PC-3 (cell line): Measurements from ENCODE around the gene NTM. TPM values are rescaled to one million over a fixed set of nuclear protein-coding genes. Genes with fewer than 3 reads are reported as not detected.

Experiments
- ATAC-seq: fragments of 200-7000 bp; cut with Tn5 transposase; 2 replicates; pipeline ENCODE4 v1.9.1; 2020; ENCODE audit warnings: mild to moderate bottlenecking, moderate library complexity
- BruUV-seq: library from RNA; stranded (reverse); fragments of 400-500 nt; replicated peaks from 2 replicates; lab custom pipeline; 2021; lab: Mats Ljungman, UMichigan
- CTCF ChIA-PET: fragments of 300-600 bp; sonication (Branson Sonifier 250); formaldehyde crosslinking; loops from one replicate; lab custom pipeline; 2022; ENCODE audit warnings: antibody characterized with exemption; lab: Charles Lee
- POLR2A ChIA-PET: fragments of 300-600 bp; sonication (Branson Sonifier 250); formaldehyde crosslinking; loops from one replicate; lab custom pipeline; 2022; ENCODE audit warnings: antibody characterized with exemption; ENCODE audit not compliant: unreplicated experiment; lab: Charles Lee
- DNase-seq: peaks from one replicate; pipeline ENCODE4 v3.0.0-alpha.2; 2015
- H2AFZ ChIP-seq: fragments of 300-600 bp; sonication (generic); 2 replicates; pipeline ENCODE4 v1.6.0; 2016; ENCODE audit warnings: antibody characterized with exemption, low read length
- H3F3A ChIP-seq: fragments of 300-600 bp; sonication (generic); one replicate; pipeline ENCODE4 v1.6.0; 2017; ENCODE audit warnings: antibody characterized with exemption, low read length, control low read depth, mild to moderate bottlenecking; ENCODE audit not compliant: unreplicated experiment
- H3K27ac ChIP-seq: fragments of 300-600 bp; sonication (generic); 2 replicates; pipeline ENCODE4 v1.5.1; 2016; ENCODE audit warnings: mild to moderate bottlenecking, low read length
- H3K27me3 ChIP-seq: fragments of 300-600 bp; sonication (generic); 2 replicates; pipeline ENCODE4 v1.6.1; 2016; ENCODE audit warnings: low read length, mixed read lengths
- H3K36me3 ChIP-seq: fragments of 300-600 bp; sonication (generic); 2 replicates; pipeline ENCODE4 v1.6.1; 2016; ENCODE audit warnings: low read depth, mixed run types, low read length, mixed read lengths
- H3K4me1 ChIP-seq: fragments of 300-600 bp; sonication (generic); 2 replicates; pipeline ENCODE4 v1.5.1; 2016; ENCODE audit warnings: low read length; ENCODE audit not compliant: insufficient read depth
- H3K4me2 ChIP-seq: fragments of 300-600 bp; sonication (generic); 2 replicates; pipeline ENCODE4 v1.6.0; 2016; ENCODE audit warnings: low read length
- H3K4me3 ChIP-seq: fragments of 300-600 bp; sonication (generic); 2 replicates; pipeline ENCODE4 v1.5.1; 2016; ENCODE audit warnings: mild to moderate bottlenecking, low read length, mixed read lengths
- H3K79me2 ChIP-seq: fragments of 300-600 bp; sonication (generic); 2 replicates; pipeline ENCODE4 v1.6.1; 2017; ENCODE audit warnings: low read length, mixed read lengths
- H3K9ac ChIP-seq: fragments of 300-600 bp; sonication (generic); 2 replicates; pipeline ENCODE4 v1.6.0; 2016; ENCODE audit warnings: mild to moderate bottlenecking, low read length
- H3K9me2 ChIP-seq: fragments of 300-600 bp; sonication (generic); replicated peaks from 2 replicates; pipeline ENCODE4 v1.6.1; 2016; ENCODE audit warnings: mixed run types, low read length, mixed read lengths
- H3K9me3 ChIP-seq: fragments of 300-600 bp; sonication (generic); 2 replicates; pipeline ENCODE4 v1.6.1; 2016; ENCODE audit warnings: low read length, mixed read lengths
- H4K20me1 ChIP-seq: fragments of 300-600 bp; sonication (generic); 2 replicates; pipeline ENCODE4 v1.6.1; 2016; ENCODE audit warnings: low read length, mixed read lengths
- CTCF ChIP-seq: fragments of 300-600 bp; sonication (generic); conservative IDR thresholded peaks from 2 replicates; pipeline ENCODE4 v1.5.1; 2017; ENCODE audit warnings: antibody characterized with exemption, low read depth, mild to moderate bottlenecking, low read length
- EZH2 ChIP-seq: fragments of 300-600 bp; sonication (generic); IDR thresholded peaks from one replicate; pipeline ENCODE4 v1.6.1; 2017; ENCODE audit warnings: antibody characterized with exemption, mild to moderate bottlenecking, low read length; ENCODE audit not compliant: unreplicated experiment
- EZH2phosphoT487 ChIP-seq: fragments of 300-600 bp; sonication (generic); IDR thresholded peaks from 2 replicates; pipeline ENCODE4 v1.6.1; 2018; ENCODE audit warnings: mild to moderate bottlenecking, antibody characterized with exemption, low read length, borderline replicate concordance
- intact Hi-C: fragments of 100-400 bp; cut with micrococcal nuclease; formaldehyde crosslinking; loops from 2 replicates; pipeline ENCODE4 v1.9.0; 2023
- total RNA-seq: library from RNA; depleted of rRNA; stranded (reverse); fragments of >200 nt; gene quantifications from 2 replicates; pipeline ENCODE4 v1.2.3, GENCODE V29; 2014

Gene NTM
- total RNA-seq, 1 experiment from 2014 or later = not detected

GRCh38 chr11:132343445-132344175, 973.2 kb downstream of the NTM start:
- no peaks in the 10 kb centered on the region for H3F3A ChIP-seq
- no peak overlapping the region for H3K27ac ChIP-seq
- peaks cover 9% of the 10 kb centered on the region; the same call in 1 of the 2 replicates for H3K27me3 ChIP-seq
- intact Hi-C loops = no loop called here
- no peaks in the 10 kb centered on the region for H4K20me1 ChIP-seq
- CTCF ChIA-PET = no interaction called here
- H3K9me3 ChIP-seq = peaks cover 19% of the 10 kb centered on the region; the same call in 1 of the 2 replicates
- BruUV-seq = no TSS peak
- H2AFZ ChIP-seq = no peak overlapping the region
- TF ChIP-seq EZH2phosphoT487 (no peak), CTCF (no peak), EZH2 (no peak)
- DNase-seq (no peak), ATAC-seq (no peak)
- no peak overlapping the region for H3K9ac ChIP-seq
- no peak overlapping the region for H3K4me3 ChIP-seq
- H3K36me3 ChIP-seq = no peaks in the 10 kb centered on the region
- no peaks in the 10 kb centered on the region for H3K79me2 ChIP-seq
- POLR2A ChIA-PET = no interaction called here
- no peaks in the 10 kb centered on the region for H3K9me2 ChIP-seq
- no peak overlapping the region for H3K4me2 ChIP-seq
- H3K4me1 ChIP-seq = no peaks in the 10 kb centered on the region

GRCh38 chr11:132346558-132347148, 976.2 kb downstream of the NTM start:
- Histone ChIP-seq H3K9me2 (no peaks in the 10 kb centered on the region), H3K27ac (no peak overlapping the region), H3K9ac (no peak overlapping the region), H3F3A (no peaks in the 10 kb centered on the region), H3K36me3 (no peaks in the 10 kb centered on the region), H3K4me1 (no peaks in the 10 kb centered on the region), H2AFZ (no peak overlapping the region), H3K9me3 (peaks cover 18% of the 10 kb centered on the region; the same call in 1 of the 2 replicates), H3K79me2 (no peaks in the 10 kb centered on the region), H3K27me3 (peaks cover 11% of the 10 kb centered on the region; the same call in 1 of the 2 replicates), H4K20me1 (no peaks in the 10 kb centered on the region), H3K4me2 (no peak overlapping the region), H3K4me3 (no peak overlapping the region)
- TF ChIP-seq CTCF = no peak
- TF ChIP-seq EZH2phosphoT487 = no peak
- no peak for TF ChIP-seq EZH2
- DNase-seq = no peak
- POLR2A ChIA-PET = no interaction called here
- no peak for ATAC-seq
- intact Hi-C loops = no loop called here
- CTCF ChIA-PET = no interaction called here
- BruUV-seq = no TSS peak
